Nephron (organoid): ENCODE measurements around the gene C18orf32.

Experiments
- H3K27ac Mint-ChIP-seq, 3 experiments: 2 replicates each; pipeline ENCODE4 v1.8.0; 2020; ENCODE audit warnings: mixed read lengths in 3 of 3, mild to moderate bottlenecking in 2 of 3, moderate library complexity in 1 of 3
- H3K27me3 Mint-ChIP-seq: 2 replicates; pipeline ENCODE4 v1.8.0; 2021; ENCODE audit warnings: low read depth, mild to moderate bottlenecking, moderate library complexity, mixed read lengths
- H3K36me3 Mint-ChIP-seq: 2 replicates; pipeline ENCODE4 v1.8.0; 2020; ENCODE audit warnings: low read depth, mixed read lengths
- H3K4me1 Mint-ChIP-seq: 2 replicates; pipeline ENCODE4 v1.8.0; 2020; ENCODE audit warnings: mixed read lengths
- H3K4me3 Mint-ChIP-seq, 3 experiments: 2 replicates each; pipeline ENCODE4 v1.8.0; 2020; ENCODE audit warnings: mild to moderate bottlenecking in 3 of 3, mixed read lengths in 3 of 3, moderate library complexity in 2 of 3
- H3K9me3 Mint-ChIP-seq: 2 replicates; pipeline ENCODE4 v1.8.0; 2020; ENCODE audit warnings: mixed read lengths
- TF ChIP-seq, protein P1 (sequence below), 3 experiments: fragments of 200-600 bp; sonication (generic); IDR thresholded peaks; one replicate each; pipeline ENCODE4 v1.5.0; 2021; ENCODE audit warnings: antibody characterized with exemption in 3 of 3; ENCODE audit not compliant: unreplicated experiment in 3 of 3

C18orf32 gene

DNA sequence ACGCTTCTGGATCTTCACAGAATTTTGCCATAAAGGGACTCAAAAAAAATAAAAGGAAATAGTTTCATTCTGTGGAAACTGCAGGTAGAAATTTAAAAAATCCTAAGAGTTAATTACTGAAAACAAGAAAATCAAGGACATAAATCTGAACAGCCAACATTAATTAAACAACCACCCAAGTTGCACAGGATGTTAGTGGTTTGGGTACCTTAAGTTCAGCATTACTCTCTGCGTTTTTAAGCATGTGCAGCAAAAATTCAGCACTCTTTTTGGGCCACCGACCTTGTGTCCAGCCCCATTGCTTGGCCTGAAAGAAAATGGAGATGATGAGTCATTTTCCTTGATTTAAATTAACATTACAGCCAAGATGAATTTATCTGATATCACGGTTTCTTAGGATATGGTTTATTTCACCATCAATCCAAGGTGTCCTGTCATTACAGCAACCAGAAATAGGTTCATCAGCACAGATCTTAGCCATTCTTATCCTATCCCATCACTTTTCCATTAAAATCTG, 3.3 kb upstream of the C18orf32 start:
- TF ChIP-seq, protein P1, sequence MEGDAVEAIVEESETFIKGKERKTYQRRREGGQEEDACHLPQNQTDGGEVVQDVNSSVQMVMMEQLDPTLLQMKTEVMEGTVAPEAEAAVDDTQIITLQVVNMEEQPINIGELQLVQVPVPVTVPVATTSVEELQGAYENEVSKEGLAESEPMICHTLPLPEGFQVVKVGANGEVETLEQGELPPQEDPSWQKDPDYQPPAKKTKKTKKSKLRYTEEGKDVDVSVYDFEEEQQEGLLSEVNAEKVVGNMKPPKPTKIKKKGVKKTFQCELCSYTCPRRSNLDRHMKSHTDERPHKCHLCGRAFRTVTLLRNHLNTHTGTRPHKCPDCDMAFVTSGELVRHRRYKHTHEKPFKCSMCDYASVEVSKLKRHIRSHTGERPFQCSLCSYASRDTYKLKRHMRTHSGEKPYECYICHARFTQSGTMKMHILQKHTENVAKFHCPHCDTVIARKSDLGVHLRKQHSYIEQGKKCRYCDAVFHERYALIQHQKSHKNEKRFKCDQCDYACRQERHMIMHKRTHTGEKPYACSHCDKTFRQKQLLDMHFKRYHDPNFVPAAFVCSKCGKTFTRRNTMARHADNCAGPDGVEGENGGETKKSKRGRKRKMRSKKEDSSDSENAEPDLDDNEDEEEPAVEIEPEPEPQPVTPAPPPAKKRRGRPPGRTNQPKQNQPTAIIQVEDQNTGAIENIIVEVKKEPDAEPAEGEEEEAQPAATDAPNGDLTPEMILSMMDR (IDR thresholded peaks at IDR 0.05; ENCODE audit: unreplicated experiment in 3 of 3): no peak

DNA sequence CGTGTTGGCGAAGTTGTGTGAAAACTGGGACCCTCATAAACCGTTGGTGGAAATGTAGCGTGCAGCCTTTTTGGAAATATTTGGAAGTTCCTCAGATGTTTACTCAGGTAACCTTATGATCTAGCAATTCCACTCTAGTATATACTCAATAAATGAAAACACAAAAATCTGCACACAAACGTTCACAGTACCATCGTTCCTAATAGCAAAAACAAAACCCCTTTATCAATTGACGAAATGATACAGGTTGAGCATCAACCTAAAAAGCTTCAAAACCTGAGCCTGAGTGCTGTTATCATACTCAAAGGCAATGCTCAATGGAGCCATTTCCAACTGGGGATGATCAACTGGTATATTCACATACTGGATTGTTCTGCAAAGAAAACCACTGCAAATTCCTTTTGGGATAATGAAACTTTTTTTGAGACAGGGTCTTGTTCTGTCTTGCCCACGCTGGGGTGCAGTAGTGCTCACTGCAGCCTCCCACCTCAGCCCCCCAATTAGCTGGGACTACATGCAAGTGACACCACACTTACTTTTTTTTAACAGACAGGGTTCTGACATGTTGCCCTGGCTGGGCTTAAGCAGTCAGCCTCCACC, 777 bp upstream of the C18orf32 start:
- TF ChIP-seq, protein P1 (IDR thresholded peaks at IDR 0.05; ENCODE audit: unreplicated experiment in 3 of 3): no peak
- Mint-ChIP-seq H3K4me1 (peaks cover 44% of the 10 kb centered on the region), H3K4me3 (peak overlapping the region; percentile 90 to 96 (median 91)), H3K36me3 (peaks cover 61% of the 10 kb centered on the region), H3K27ac (peak overlapping the region; percentile 76 to 94 (median 91)), H3K9me3 (no peaks in the 10 kb centered on the region), H3K27me3 (no peaks in the 10 kb centered on the region)

More for the DNA sequence above, 3.3 kb upstream of the C18orf32 start:
- H3K27me3 Mint-ChIP-seq: no peaks in the 10 kb centered on the region
- H3K27ac Mint-ChIP-seq: peak overlapping the region; percentile 96 to 98 (median 98)
- H3K36me3 Mint-ChIP-seq: peaks cover 47% of the 10 kb centered on the region
- peak overlapping the region; percentile 90 to 99 (median 96) for H3K4me3 Mint-ChIP-seq
- peaks cover 56% of the 10 kb centered on the region for H3K4me1 Mint-ChIP-seq
- no peaks in the 10 kb centered on the region for H3K9me3 Mint-ChIP-seq

DNA sequence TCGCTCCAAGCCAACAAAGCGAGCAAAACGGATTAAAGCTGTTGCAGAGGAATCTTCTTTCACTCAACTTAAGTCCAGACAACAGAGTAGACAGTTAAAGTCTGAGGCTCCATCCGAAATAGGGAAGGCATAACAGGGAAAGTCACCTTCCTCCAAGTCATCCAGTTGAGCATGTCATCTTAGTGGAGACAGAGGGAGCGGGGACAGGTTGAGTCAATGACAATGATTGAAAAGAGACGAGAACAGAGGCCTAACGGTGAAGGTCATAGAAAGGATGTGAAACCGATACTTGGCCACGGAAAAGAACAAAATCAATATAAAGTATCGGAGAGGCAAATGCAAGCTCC, 455 bp downstream of the C18orf32 start:
- no peaks in the 10 kb centered on the region for H3K9me3 Mint-ChIP-seq
- TF ChIP-seq, protein P1 (IDR thresholded peaks at IDR 0.05; ENCODE audit: unreplicated experiment in 3 of 3): no peak
- H3K36me3 Mint-ChIP-seq: peaks cover 64% of the 10 kb centered on the region
- H3K27ac Mint-ChIP-seq: peak overlapping the region; percentile 76 to 94 (median 91)
- no peaks in the 10 kb centered on the region for H3K27me3 Mint-ChIP-seq
- peak overlapping the region; percentile 90 to 96 (median 91) for H3K4me3 Mint-ChIP-seq
- peaks cover 34% of the 10 kb centered on the region for H3K4me1 Mint-ChIP-seq

DNA sequence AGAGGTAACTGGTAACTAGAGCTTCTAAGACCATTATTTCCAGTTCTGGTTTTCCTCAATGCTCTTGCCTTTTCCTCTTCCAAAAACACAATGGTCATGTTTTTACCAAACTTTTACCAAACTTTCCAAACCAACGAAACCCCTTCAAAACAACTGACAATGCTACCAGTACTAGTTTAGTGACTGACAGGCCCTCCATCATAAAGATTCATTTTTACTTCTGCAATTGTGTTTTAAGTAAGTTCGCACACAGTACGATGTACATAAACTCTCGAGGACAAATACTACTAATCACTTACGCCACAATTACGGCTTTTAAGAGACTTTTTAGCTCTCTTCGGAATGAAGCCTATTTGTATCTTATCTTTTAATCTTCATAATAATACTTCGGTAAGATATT, 900 bp downstream of the C18orf32 start:
- no peaks in the 10 kb centered on the region for H3K27me3 Mint-ChIP-seq
- H3K4me3 Mint-ChIP-seq: peak overlapping the region; percentile 90 to 96 (median 91)
- TF ChIP-seq, protein P1 (IDR thresholded peaks at IDR 0.05; ENCODE audit: unreplicated experiment in 3 of 3): no peak
- no peaks in the 10 kb centered on the region for H3K9me3 Mint-ChIP-seq
- H3K4me1 Mint-ChIP-seq: peaks cover 30% of the 10 kb centered on the region
- H3K27ac Mint-ChIP-seq: peak overlapping the region; percentile 76 to 94 (median 91)
- peaks cover 64% of the 10 kb centered on the region for H3K36me3 Mint-ChIP-seq

DNA sequence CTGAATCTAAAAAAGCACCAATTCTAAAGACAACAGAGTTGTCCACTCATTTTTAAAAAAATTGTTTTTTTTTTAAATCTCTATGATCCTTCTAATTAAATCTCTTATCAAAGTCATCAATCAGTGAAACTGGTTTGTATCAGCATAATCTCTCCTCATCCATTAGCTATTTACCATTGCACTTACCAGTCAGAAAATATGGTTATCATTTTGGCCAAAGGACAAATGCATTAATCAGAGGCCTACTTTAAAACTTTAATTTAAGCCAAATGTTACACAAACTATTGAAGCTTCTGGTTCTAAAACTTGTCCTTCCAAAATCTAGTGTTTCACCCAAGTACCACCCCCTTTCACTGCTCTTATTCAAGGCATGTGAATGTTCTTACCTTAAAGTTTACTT, 3.8 kb downstream of the C18orf32 start:
- TF ChIP-seq, protein P1 (IDR thresholded peaks at IDR 0.05; ENCODE audit: unreplicated experiment in 3 of 3): no peak
- peak overlapping the region in 2 of 3 experiments; percentile 46 to 76 for H3K4me3 Mint-ChIP-seq
- H3K27me3 Mint-ChIP-seq: no peaks in the 10 kb centered on the region
- H3K9me3 Mint-ChIP-seq: no peaks in the 10 kb centered on the region
- peaks cover 10% of the 10 kb centered on the region for H3K4me1 Mint-ChIP-seq
- H3K36me3 Mint-ChIP-seq: peaks cover 56% of the 10 kb centered on the region
- H3K27ac Mint-ChIP-seq: no peak overlapping the region

DNA sequence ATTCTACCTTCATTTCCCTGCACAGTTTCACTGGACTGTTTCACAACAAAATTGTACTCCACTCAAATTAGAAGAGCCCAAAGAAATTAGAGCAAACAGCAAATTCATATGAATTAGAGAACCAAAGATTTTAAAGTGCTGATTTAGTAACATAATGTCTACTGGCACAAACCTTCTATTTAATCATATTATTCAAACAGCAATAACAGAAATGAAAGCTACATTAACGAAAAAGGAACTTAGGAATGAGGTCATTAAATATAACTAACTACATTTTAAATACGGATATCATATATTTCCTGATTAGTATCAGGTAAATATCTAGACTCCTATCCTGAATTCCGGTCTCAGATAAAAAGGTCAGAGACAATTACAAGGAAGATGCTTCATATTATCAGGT, 5.1 kb downstream of the C18orf32 start:
- no peak overlapping the region for H3K27ac Mint-ChIP-seq
- H3K9me3 Mint-ChIP-seq: no peaks in the 10 kb centered on the region
- H3K4me3 Mint-ChIP-seq: no peak overlapping the region
- peaks cover 10% of the 10 kb centered on the region for H3K4me1 Mint-ChIP-seq
- TF ChIP-seq, protein P1 (IDR thresholded peaks at IDR 0.05; ENCODE audit: unreplicated experiment in 3 of 3): no peak
- no peaks in the 10 kb centered on the region for H3K27me3 Mint-ChIP-seq
- H3K36me3 Mint-ChIP-seq: peaks cover 55% of the 10 kb centered on the region
